NCI-H748 (cell line): ENCODE data around the gene YIPF1.
A peak's percentile ranks its signal among the peaks of the same experiment; 100 is the strongest.

ENCODE experiments used
- DNase-seq: peaks from one replicate; lab custom pipeline; 2025; ENCODE audit not compliant: unreplicated experiment; lab: John Stamatoyannopoulos, UW

The YIPF1 gene

GRCh38 chr1:53889304-53890298 is at the start of gene YIPF1:
Gene YIPF1 (minus strand): TSS chr1:53889797. CDS start chr1:53888937, 860 bp downstream.
- DNase-seq = peak; percentile 93

GRCh38 chr1:53938136-53938830 is 48.7 kb upstream of the YIPF1 start:
- no peak for DNase-seq

GRCh38 chr1:53936430-53936829 is 46.8 kb upstream of the YIPF1 start:
- DNase-seq = no peak

GRCh38 chr1:53934170-53934765 is 44.7 kb upstream of the YIPF1 start:
- DNase-seq = no peak

- no peak for DNase-seq
Measured at GRCh38 chr1:53931523-53931922, 41.9 kb upstream of the YIPF1 start.

GRCh38 chr1:53930932-53931331 is 41.3 kb upstream of the YIPF1 start:
- no peak for DNase-seq

GRCh38 chr1:53929246-53929960 is 39.8 kb upstream of the YIPF1 start:
- DNase-seq = no peak

- no peak for DNase-seq
Measured at GRCh38 chr1:53927376-53927881, 37.8 kb upstream of the YIPF1 start.

GRCh38 chr1:53919675-53920066 is 30.1 kb upstream of the YIPF1 start:
- DNase-seq = no peak

GRCh38 chr1:53918343-53918742 is 28.7 kb upstream of the YIPF1 start:
- no peak for DNase-seq

GRCh38 chr1:53913352-53914033 is 23.9 kb upstream of the YIPF1 start:
- peak; percentile 10 for DNase-seq

GRCh38 chr1:53911442-53911841 is 21.8 kb upstream of the YIPF1 start:
- DNase-seq = no peak

GRCh38 chr1:53909946-53910345 is 20.3 kb upstream of the YIPF1 start:
- no peak for DNase-seq

- no peak for DNase-seq
Measured at GRCh38 chr1:53906121-53906520, 16.5 kb upstream of the YIPF1 start.

- no peak for DNase-seq
Measured at GRCh38 chr1:53905509-53905908, 15.9 kb upstream of the YIPF1 start.

- DNase-seq = no peak
Measured at GRCh38 chr1:53902235-53903138, 12.9 kb upstream of the YIPF1 start.

- no peak for DNase-seq
Measured at GRCh38 chr1:53899708-53900107, 10.1 kb upstream of the YIPF1 start.

GRCh38 chr1:53899206-53899628 is 9.6 kb upstream of the YIPF1 start:
- no peak for DNase-seq

GRCh38 chr1:53896635-53897229 is 7.1 kb upstream of the YIPF1 start:
- DNase-seq = no peak
